ENCODE data around the gene CRKL. TPM values are rescaled to one million over a fixed set of nuclear protein-coding genes. Genes with fewer than 3 reads are reported as not detected.
"Not testable (repeated sequence)": the region's sequence is repeated elsewhere in the genome, so short reads cannot be mapped to it uniquely, and the experiment has no call there.

Gene CRKL
- total RNA-seq, 1 donor from 2014 or later = 55.5 TPM

GRCh38 chr22:20962491-20962945 is 45.3 kb downstream of the CRKL start:
- DNase-seq (ENCODE audit: low spot score) = peak; percentile 29
- intact Hi-C loops (cut with DNase I) = no loop called here

GRCh38 chr22:20963201-20964052 is 46.2 kb downstream of the CRKL start:
- intact Hi-C loops (cut with DNase I) = no loop called here
- DNase-seq (ENCODE audit: low spot score) = no peak

- DNase-seq (ENCODE audit: low spot score) = no peak
- intact Hi-C loops (cut with DNase I) = no loop called here
These were observed 47.0 kb downstream of the CRKL start for GRCh38 chr22:20964090-20964798.

GRCh38 chr22:20964799-20965103 is 47.5 kb downstream of the CRKL start:
- intact Hi-C loops (cut with DNase I) = no loop called here
- no peak for DNase-seq (ENCODE audit: low spot score)

- no peak for DNase-seq (ENCODE audit: low spot score)
- intact Hi-C loops (cut with DNase I) = no loop called here
These were observed 48.1 kb downstream of the CRKL start for GRCh38 chr22:20965104-20965887.

- DNase-seq (ENCODE audit: low spot score) = no peak
- intact Hi-C loops (cut with DNase I) = no loop called here
These were observed 49.0 kb downstream of the CRKL start for GRCh38 chr22:20965888-20966855.

- intact Hi-C loops (cut with DNase I) = no loop called here
- no peak for DNase-seq (ENCODE audit: low spot score)
These were observed 49.9 kb downstream of the CRKL start, which contains the start of gene AIFM3 for GRCh38 chr22:20966883-20967696. Gene AIFM3 (plus strand): TSS chr22:20967255. CDS start chr22:20967945, 690 bp downstream.

- intact Hi-C loops (cut with DNase I) = no loop called here
- DNase-seq (ENCODE audit: low spot score) = no peak
These were observed 50.5 kb downstream of the CRKL start for GRCh38 chr22:20967697-20968211.

GRCh38 chr22:20968281-20968977 is 51.2 kb downstream of the CRKL start:
- DNase-seq (ENCODE audit: low spot score) = no peak
- intact Hi-C loops (cut with DNase I) = no loop called here

GRCh38 chr22:20970939-20971657 is 53.9 kb downstream of the CRKL start:
- no peak for DNase-seq (ENCODE audit: low spot score)
- intact Hi-C loops (cut with DNase I) = no loop called here

GRCh38 chr22:20972014-20972694 is 54.9 kb downstream of the CRKL start:
- DNase-seq (ENCODE audit: low spot score); intact Hi-C loops (cut with DNase I): not testable (repeated sequence)

GRCh38 chr22:20972933-20973577 is 55.8 kb downstream of the CRKL start:
- intact Hi-C loops (cut with DNase I) = no loop called here
- DNase-seq (ENCODE audit: low spot score) = no peak

- intact Hi-C loops (cut with DNase I) = no loop called here
- DNase-seq (ENCODE audit: low spot score) = no peak
These were observed 56.6 kb downstream of the CRKL start for GRCh38 chr22:20973634-20974286.

- intact Hi-C loops (cut with DNase I) = no loop called here
- no peak for DNase-seq (ENCODE audit: low spot score)
These were observed 57.2 kb downstream of the CRKL start for GRCh38 chr22:20974336-20974955.
